NT2/D1 (cell line): ENCODE data around the gene SHC3.

Source experiments
- DNase-seq: peaks from one replicate; pipeline ENCODE4 v3.0.0-alpha.2; 2011; ENCODE audit warnings: low read depth, low spot score
- H3K27me3 ChIP-seq: 2 replicates; pipeline ENCODE4 v1.6.0; 2011; ENCODE audit warnings: mild to moderate bottlenecking; ENCODE audit not compliant: insufficient read length, insufficient read depth
- H3K36me3 ChIP-seq: 2 replicates; pipeline ENCODE4 v1.6.1; 2011; ENCODE audit warnings: mild to moderate bottlenecking, low read length, mixed read lengths; ENCODE audit not compliant: insufficient read depth, insufficient read length
- H3K4me1 ChIP-seq: 2 replicates; pipeline ENCODE4 v1.5.1; 2011; ENCODE audit not compliant: insufficient read depth, insufficient read length
- H3K4me3 ChIP-seq: 2 replicates; pipeline ENCODE4 v1.5.1; 2011; ENCODE audit warnings: low read depth; ENCODE audit not compliant: insufficient read length
- H3K9ac ChIP-seq: 2 replicates; pipeline ENCODE4 v1.6.0; 2011; ENCODE audit warnings: low read depth; ENCODE audit not compliant: insufficient read length
- H3K9me3 ChIP-seq: 2 replicates; pipeline ENCODE4 v1.5.1; 2011; ENCODE audit warnings: mild to moderate bottlenecking, low read length; ENCODE audit not compliant: insufficient read depth
- SUZ12 ChIP-seq: IDR thresholded peaks from 2 replicates; pipeline ENCODE4 v1.6.1; 2011; ENCODE audit not compliant: insufficient read length, insufficient read depth; ENCODE audit errors: extremely low read depth
- YY1 ChIP-seq: IDR thresholded peaks from 2 replicates; pipeline ENCODE4 v1.6.1; 2011; ENCODE audit not compliant: insufficient read length, insufficient read depth
- ZNF274 ChIP-seq: IDR thresholded peaks from 2 replicates; pipeline ENCODE4 v1.6.1; 2011; ENCODE audit warnings: mild to moderate bottlenecking, low read depth, low read length

SHC3 gene

GRCh38 chr9:89042984-89043383 is 135.6 kb downstream of the SHC3 start:
- H3K9ac ChIP-seq: no peak overlapping the region
- H3K27me3 ChIP-seq: no peaks in the 10 kb centered on the region
- H3K36me3 ChIP-seq: peaks cover 4% of the 10 kb centered on the region
- no peaks in the 10 kb centered on the region for H3K4me1 ChIP-seq
- no peaks in the 10 kb centered on the region for H3K9me3 ChIP-seq
- DNase-seq: no peak
- TF ChIP-seq ZNF274 (no peak), YY1 (no peak), SUZ12 (no peak)
- no peak overlapping the region for H3K4me3 ChIP-seq

GRCh38 chr9:89039664-89040063 is 139.0 kb downstream of the SHC3 start:
- DNase-seq: no peak
- Histone ChIP-seq H3K27me3 (no peaks in the 10 kb centered on the region), H3K4me1 (no peaks in the 10 kb centered on the region), H3K4me3 (no peak overlapping the region), H3K9me3 (no peaks in the 10 kb centered on the region), H3K36me3 (peaks cover under 1% of the 10 kb centered on the region), H3K9ac (no peak overlapping the region)
- TF ChIP-seq ZNF274 (no peak), YY1 (no peak), SUZ12 (no peak)

GRCh38 chr9:89039104-89039465 is 139.5 kb downstream of the SHC3 start:
- H3K36me3 ChIP-seq: no peaks in the 10 kb centered on the region
- H3K9me3 ChIP-seq: no peaks in the 10 kb centered on the region
- no peaks in the 10 kb centered on the region for H3K4me1 ChIP-seq
- no peak for DNase-seq
- H3K9ac ChIP-seq: no peak overlapping the region
- H3K4me3 ChIP-seq: no peak overlapping the region
- H3K27me3 ChIP-seq: no peaks in the 10 kb centered on the region
- TF ChIP-seq SUZ12: no peak
- no peak for TF ChIP-seq YY1
- no peak for TF ChIP-seq ZNF274

GRCh38 chr9:89038382-89039103 is 140.1 kb downstream of the SHC3 start:
- Histone ChIP-seq H3K4me1 (no peaks in the 10 kb centered on the region), H3K27me3 (no peaks in the 10 kb centered on the region), H3K4me3 (no peak overlapping the region), H3K9me3 (no peaks in the 10 kb centered on the region), H3K9ac (no peak overlapping the region), H3K36me3 (no peaks in the 10 kb centered on the region)
- no peak for DNase-seq
- no peak for TF ChIP-seq SUZ12
- no peak for TF ChIP-seq YY1
- TF ChIP-seq ZNF274: no peak

- H3K9ac ChIP-seq: no peak overlapping the region
- DNase-seq: no peak
- H3K4me3 ChIP-seq: no peak overlapping the region
- H3K4me1 ChIP-seq: no peaks in the 10 kb centered on the region
- no peaks in the 10 kb centered on the region for H3K27me3 ChIP-seq
- H3K9me3 ChIP-seq: no peaks in the 10 kb centered on the region
- no peaks in the 10 kb centered on the region for H3K36me3 ChIP-seq
- no peak for TF ChIP-seq ZNF274
- no peak for TF ChIP-seq YY1
- no peak for TF ChIP-seq SUZ12
These were observed 140.7 kb downstream of the SHC3 start for GRCh38 chr9:89037891-89038290.

- no peak for TF ChIP-seq ZNF274
- no peak for TF ChIP-seq YY1
- no peak for TF ChIP-seq SUZ12
- Histone ChIP-seq H3K27me3 (no peaks in the 10 kb centered on the region), H3K9me3 (no peaks in the 10 kb centered on the region), H3K36me3 (no peaks in the 10 kb centered on the region), H3K4me1 (no peaks in the 10 kb centered on the region), H3K9ac (no peak overlapping the region), H3K4me3 (no peak overlapping the region)
- no peak for DNase-seq
These were observed 141.3 kb downstream of the SHC3 start for GRCh38 chr9:89037346-89037745.

GRCh38 chr9:89036891-89037290 is 141.7 kb downstream of the SHC3 start:
- DNase-seq: no peak

More at GRCh38 chr9:89036891-89037290, 141.7 kb downstream of the SHC3 start:
- Histone ChIP-seq H3K9ac (no peak overlapping the region), H3K27me3 (no peaks in the 10 kb centered on the region), H3K4me1 (no peaks in the 10 kb centered on the region), H3K36me3 (no peaks in the 10 kb centered on the region), H3K9me3 (no peaks in the 10 kb centered on the region), H3K4me3 (no peak overlapping the region)
- TF ChIP-seq ZNF274: no peak
- no peak for TF ChIP-seq SUZ12
- no peak for TF ChIP-seq YY1
